HG02588 (cell line): ENCODE data around the gene COL25A1.
"Not testable (repeated sequence)": the region's sequence is repeated elsewhere in the genome, so short reads cannot be mapped to it uniquely, and the experiment has no call there.

Experiments
- ATAC-seq: cut with Tn5 transposase; IDR thresholded peaks from one replicate; pipeline ENCODE4 v1.9.1; 2021; ENCODE audit warnings: mild to moderate bottlenecking, moderate library complexity; ENCODE audit not compliant: unreplicated experiment

The COL25A1 gene

DNA sequence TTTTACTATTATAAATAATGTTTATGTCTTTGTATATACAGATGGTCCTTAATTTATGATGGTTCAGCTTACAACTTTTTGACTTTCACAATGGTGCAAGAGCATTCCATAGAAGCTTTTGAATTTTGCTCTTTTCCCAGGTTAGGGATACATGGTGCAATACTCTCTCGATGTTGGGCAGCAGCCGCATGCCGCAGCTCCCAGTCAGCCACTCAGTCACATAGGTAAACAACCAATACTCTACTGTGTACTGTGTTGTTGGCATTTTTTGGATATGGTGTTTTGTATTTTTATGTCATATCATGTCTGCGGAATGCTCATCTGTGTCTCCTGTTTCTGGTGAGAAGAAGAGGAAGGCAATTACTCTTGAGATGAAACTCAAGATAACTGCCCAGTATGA lies 281.6 kb downstream of the COL25A1 start:
- ATAC-seq = no peak

DNA sequence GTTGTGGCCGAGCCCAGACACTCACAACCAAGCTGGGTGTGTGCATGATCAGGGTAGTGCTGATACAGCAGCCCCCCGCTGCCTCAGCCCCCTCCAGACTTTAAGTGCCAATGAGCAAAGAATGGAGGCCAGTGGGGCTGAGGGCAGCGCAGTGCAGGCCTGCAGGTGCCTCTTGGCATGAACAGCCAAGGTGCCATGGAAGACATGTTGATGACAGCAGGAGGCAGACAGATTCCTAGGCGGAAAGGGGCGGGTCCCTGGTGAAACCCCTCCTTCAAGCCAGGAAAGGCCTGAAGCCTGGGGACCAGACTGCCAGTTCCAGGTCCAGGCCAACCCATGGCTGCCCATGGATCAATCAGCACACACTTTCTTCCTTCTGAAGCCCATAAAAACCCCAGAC lies 286.3 kb downstream of the COL25A1 start:
- no peak for ATAC-seq

DNA sequence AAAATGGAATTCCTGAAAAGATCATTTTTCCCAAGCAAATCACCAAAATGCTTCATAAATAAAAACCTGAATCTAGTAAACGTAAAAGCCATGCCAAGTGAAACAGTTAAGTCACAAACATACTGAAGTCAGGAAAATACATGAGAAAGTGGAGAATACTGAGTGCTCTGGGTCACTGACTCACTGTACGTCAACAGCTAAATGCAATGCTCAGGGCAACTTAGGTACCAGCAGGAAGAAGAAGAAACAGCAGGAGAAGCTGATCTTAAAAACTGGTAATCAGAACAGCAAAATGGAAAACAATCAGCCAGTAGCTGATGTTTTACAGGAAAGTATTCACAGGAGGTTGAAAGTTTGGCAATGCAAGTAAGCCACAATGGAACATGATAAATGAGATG lies 287.0 kb downstream of the COL25A1 start:
- ATAC-seq = no peak

DNA sequence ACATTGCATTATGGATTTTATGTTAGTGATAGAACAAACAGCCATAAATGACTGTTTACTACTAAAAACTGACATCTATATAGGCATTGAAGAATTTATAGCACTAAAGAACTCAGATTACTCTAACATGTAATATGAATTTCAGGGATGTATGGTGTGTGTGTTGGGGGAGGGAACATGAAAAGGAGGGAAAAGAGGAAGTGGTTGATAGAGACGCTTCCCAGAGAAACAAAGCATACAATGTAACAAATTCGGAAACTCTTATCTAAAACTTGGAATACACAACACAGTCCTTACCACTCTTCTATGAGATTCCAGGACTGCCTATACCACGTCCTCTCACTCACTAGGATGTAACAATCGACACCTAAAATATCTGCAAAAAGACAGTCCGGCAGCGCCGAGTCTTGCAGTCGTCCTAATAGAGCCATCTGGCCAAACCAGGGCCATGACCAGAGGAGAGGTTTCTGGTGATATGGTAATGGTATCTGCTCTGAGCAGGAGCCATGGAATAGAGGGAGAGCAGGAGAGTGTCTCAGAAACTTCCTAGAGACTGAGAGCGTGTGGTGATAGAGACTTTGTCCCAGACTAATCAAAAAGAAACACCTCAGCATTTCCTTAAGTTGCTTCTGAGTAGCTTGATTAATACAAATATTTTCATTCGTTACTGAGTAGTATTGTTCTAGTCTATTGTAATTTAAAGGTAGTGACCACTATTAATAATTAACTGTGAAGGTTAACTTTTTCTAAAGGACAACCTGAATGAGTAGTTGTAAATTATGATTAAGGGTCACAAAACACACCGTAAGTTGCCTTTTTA lies 287.7 kb downstream of the COL25A1 start:
- no peak for ATAC-seq

DNA sequence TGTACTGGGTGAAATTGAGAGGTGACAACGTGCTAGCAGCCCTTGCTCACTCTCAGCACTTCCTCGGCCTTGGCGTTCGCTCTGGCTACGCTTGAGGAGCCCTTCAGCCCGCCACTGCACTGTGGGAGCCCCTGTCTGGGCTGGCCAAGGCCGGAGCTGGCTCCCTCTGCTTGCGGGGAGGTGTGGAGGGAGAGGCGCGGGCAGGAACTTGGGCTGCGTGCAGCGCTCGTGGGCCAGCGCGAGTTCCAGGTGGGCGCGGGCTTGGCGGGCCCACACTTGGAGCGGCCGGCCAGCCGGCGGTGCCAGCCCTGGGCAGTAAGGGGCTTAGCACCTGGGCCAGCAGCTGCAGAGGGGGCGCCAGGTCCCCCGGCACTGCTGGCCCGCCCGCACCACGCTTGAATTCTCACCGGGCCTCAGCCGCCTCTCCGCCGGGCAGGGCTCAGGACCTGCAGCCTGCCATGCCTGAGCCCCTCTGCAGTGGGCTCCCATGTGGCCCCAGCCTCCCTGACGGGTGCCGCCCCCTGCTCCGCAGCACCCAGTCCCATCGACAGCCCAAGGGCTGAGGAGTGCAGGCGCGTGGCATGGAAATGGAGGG lies 290.1 kb downstream of the COL25A1 start:
- ATAC-seq = no peak

DNA sequence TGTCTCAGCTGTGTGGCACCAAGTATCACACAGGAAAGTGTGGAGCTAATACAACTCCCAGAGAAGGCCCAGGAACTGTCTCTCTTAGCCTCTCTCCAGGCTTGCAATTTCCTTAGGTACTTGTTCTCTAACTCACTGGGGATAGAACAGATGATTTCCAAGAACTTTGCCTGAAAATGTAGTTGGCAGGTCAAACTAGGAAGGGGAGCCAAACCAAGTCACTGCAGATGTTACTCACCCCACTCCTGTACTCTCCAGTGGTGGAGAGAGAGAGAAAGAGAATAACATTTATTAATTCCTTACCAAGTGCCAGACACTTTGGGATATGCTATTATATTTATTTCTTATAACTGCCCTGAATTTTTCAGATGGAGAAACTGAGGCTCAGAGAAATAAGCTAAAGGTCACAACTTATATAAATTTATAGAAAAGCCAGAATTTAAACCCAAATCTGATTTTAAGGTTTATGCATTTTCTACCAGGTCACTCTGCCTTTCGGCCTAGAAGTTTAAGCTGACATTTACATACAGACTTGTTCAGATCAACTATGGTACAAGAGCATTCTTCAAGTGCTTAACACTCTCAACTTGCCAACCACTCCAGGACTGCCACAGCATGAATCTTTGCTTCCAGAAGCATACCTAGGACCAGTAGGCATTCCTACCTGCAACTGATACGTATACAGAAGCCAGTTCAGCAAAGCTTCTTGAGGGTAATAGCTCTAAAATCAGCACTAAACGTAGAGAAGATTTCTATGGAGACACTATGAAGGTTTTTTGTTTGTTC lies 291.0 kb downstream of the COL25A1 start:
- ATAC-seq = no peak

DNA sequence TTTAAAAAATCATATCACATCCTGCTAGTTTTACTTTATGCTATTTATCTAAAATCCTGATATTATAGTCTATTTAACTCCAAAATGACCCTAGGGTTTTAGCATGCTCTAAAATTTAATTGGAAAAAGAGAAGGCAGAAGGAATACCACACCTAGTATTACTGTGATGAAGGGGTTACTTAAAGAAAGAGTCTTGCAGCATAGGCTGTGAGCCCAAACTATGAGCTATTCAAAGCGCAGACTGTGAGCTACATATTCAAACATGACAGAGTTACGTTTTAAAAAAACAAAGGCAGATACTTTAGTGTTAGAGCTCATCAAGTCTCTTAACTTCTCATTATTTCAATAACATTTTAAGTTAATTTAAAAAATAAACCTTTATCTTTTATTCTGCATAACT lies 291.9 kb downstream of the COL25A1 start:
- ATAC-seq = no peak

DNA sequence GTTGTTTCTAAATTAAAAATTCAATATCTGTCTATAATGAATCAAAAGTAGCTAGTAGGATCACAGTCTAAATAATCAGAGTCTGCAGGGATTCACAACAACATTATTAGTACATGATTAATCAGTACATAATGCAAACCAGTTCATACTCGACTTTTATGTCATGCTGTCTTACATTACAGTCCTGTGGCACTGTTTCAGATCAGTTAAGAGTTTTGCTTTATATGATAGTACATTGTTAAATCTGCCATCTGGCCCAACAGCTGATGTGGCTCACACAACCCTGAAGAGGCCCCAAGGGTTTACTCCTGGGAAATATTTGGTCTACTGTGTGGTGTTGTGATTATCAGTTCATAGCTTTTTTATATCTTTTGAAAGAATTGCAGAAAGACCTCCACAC lies 292.5 kb downstream of the COL25A1 start:
- ATAC-seq = no peak

DNA sequence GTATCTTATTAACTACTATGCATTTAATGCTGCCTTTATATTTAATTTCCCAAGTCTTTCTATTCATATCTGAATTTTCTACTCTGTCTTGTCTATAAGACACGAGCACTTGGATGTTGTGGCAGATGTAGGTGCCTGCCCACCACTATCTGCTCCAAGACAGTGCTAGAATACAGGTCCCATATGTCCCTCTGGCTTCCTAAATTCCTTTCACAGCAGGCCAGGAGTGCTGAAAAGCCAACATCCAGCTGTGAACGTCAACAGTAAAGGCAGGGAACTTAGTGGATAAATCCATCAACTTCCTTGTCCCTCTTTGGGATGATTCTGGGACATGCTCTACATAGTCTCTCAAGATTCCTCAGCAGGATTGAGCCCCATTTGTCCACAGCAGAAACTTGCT lies 294.5 kb downstream of the COL25A1 start:
- no peak for ATAC-seq

DNA sequence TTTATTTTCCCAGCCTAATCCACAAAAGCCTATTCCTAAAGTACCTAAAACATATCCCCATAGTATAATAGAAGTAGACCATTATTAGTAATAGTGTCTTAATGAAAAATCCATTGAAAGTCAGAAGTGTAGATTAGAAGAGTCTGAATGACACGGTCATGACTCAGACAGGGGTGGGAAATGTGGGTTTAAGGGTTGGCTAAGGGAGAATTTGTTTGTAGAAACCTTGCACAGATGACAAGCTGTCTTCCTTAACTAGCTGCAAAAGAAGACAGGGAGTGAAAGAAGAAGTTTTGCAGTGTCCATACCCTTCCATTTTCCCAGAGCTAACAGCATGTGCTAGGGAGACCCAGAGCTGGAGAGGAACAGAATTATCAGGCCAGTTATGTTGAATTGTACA lies 296.9 kb downstream of the COL25A1 start:
- ATAC-seq = no peak

DNA sequence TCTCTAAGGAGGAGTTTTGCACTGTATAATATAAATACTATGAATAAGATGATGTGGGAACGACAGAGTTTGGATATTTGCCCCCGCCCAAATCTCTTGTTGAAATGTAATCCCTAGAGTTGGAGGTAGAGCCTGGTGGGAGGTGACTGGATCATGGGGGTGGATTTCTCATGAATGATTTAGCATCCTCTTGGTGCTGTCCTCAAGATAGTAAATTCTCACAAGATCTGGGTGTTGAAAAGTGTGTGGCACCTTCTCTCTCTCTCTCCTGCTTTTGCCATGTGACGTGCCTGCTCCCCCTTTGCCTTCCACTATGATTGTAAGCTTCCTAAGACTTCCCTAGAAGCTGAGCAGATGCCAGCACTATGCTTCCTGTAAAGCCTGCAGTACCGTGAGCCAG lies 298.0 kb downstream of the COL25A1 start:
- ATAC-seq = no peak

DNA sequence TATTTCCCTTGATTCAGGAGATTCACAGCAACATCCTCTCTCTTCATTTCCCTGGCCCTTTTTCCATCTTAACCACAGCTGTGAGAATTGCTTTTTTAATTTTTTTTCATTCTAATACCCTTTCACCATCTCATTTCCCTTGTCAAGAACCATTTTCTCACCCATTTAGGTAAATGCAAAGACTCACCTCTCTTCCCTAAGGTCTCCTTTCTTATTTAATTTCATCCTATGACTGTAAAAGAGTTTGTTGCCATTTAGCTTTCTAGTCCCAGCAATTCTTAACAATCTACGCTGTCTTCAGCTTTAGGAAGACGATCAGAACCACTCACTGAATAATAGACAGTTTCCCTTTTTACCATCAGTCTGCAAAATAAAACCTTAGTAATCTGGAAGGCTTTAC lies 298.5 kb downstream of the COL25A1 start:
- ATAC-seq = no peak

DNA sequence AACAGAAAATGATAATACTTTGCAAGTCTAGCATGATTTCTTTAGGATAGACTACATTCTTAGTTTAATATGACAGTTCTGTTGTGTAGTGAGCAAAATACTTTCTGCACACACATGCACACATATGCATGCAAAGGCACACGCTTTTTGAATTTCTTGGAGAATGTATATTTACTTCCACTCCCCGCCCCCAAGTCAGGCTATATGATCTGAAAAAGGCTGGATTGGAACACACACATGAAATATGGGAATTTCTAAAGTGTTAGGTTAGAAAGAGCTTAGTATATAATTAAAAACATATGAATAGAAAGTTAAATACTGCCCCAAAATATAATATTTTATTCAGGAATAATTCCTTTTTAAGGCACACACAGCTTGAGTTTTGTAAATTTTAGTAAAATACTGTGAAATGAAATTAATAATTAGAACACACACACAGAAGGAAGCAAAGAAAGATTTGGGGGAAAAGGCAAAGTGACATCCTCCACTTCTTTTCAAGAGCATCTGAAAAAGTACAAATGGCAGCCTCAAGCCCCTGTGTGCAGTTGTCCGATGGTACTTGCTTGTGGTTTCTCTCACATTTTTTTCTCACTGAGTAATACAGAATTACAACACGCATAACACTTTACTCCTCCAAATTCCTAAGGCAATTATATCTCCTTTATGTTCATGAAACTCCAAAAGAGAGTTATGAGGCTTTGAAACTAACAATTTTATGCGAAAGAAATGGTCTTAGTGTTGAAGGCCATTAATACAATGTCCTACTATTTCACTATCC lies 310.7 kb downstream of the COL25A1 start:
- no peak for ATAC-seq

DNA sequence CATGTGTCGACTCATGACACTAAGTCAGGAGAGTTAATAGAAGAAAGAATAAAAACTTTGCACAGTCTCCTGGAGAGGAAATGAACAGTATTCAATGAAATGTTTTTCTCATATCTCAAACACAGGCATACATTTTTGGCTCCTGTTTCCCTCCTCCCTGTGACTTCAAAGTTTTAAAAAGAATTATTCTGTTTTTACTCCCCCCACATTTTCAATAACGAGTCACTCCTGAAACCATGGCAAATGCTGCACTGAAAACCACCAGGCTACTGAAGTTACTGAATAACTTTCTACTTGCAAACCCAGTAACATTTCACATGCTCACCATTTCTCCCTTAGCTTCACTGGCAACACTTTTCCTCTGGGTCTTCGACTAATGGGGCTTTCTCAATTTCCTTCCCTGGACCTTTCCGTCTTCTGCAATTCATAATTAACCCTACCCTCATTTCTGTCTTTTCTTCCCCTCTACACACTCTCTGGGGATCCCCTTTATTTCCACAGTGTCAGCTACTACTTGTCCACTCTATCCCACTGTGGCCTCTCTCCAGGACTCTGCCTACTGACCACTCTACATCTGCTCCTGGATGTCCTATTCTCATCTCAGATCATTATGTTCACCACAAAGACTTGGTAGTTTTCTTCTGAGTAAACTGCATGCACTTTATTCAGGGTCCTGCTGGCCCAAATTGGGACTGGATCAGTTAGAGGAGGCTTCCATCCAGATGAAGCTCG lies 313.8 kb downstream of the COL25A1 start:
- peak; percentile 81 for ATAC-seq

DNA sequence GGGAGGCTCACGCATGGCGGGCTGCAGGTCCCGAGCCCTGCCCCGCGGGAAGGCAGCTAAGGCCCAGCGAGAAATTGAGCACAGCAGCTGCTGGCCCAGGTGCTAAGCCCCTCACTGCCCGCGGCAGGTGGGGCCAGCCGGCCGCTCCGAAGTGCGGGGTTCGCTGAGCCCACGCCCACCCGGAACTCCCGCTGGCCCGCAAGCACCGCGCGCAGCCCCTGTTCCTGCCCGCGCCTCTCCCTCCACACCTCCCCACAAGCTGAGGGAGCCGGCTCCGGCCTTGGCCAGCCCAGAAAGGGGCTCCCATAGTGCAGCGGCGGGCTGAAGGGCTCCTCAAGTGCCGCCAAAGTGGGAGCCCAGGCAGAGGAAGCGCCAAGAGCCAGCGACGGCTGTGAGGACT lies 318.0 kb downstream of the COL25A1 start:
- ATAC-seq = not testable (repeated sequence)

DNA sequence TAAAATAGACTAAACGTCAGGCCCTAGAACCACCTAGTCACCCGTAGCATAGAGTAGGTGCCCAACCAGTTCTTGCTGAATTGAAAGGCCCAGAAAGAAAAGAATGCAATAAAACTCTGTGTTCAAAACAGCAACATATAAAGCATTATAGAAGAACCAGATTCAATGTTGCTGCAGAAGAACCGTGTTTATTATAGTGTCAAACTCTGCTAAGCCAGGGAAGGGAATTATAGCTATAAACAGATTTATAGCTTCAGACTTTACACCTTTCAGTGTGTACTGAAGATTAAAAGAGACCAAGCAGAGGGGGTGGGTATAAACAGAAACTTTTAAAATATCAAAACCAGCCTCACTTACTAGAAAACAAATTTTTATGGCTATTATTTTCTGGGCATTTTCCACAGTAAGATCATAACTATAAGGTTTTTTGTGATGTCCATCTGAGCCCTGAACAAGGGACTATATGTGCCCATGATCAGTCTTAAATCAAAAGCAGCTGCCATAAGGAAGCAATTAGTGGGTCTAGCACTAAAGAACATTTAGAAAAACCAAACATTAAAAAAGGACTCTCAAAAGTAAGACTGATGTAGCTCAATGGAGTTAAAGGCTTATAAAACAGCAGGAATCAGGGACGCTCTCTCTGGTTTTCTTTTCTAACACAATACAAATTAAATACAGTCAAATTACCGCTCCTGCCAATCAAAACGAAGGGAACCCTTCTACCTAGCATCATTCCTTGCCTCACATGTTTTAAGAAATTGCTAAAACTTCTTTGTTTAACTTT lies 319.9 kb downstream of the COL25A1 start:
- ATAC-seq = no peak

DNA sequence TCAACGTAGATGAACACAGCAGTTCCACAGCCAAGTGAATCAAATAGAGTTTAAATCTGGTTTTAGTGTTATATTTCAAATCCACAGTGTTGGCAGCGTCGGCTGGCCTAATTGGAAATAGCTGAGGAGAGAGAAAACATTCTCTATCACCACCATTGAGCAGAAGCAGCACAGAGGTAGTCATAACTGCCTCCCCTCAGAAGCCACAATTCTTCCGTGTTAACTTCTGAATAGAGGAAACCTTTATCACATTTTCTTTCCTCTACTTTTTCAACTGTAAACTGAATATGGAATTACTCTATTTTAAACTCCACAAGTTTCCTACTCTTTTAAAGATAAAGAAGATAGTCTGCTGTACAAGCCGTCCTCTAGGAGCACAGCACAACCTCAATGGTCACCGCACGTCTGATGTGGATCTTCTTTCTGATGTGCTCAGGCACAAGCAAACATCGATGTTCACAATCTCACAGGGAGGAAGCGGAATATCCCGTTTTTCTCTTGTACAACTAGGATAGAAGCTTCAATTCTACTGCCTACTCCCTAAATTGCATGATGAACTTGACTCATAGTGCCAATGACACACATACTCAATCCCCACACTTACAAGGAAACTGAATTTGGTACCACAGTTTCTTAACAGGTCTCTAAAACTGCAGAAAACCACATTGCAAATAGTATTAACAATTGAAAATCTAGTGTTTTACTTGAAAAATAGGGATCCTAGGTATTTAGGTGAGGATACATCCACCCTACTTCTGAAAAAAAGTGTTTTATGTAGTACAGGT lies 321.8 kb downstream of the COL25A1 start:
- no peak for ATAC-seq

DNA sequence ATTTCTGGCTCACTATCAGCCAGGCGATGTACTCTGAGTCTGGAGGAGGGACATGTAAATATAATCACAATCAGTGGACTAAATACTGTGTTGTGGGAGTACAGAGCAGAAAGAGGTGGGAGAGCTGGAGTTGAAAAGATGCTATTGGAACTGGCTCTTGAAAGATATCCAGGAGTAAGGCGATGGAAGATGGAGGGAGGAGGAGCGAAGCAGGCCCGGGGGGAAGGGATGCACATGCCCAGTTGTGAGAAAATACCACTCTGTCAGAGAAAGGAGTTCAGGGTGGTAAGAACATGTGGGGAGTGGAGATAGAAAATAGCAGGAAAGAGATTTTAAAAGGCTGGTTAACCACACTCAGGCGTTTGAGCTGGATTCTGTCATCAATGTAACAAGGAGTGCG lies 322.7 kb downstream of the COL25A1 start:
- no peak for ATAC-seq

DNA sequence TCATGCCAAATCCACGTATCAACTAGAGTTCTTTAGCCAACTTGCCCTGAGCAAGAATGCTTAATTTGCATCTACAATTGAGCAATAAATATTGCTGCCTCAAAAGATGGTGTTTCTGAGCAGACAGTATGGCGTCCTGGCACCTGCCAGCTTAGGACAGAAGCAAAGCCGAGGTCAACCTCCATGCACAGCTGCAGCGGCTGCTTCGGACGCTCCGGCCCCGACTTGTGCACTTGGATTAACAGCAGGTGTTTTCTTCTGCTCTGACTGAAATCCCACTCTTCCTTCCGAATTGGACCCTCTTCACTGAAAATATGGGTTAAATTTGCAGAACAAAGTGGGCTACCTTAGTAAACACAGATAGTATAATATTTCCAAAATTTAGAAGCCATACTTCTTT lies 324.4 kb downstream of the COL25A1 start:
- ATAC-seq = no peak
